ENCODE results near the gene LTA4H.
"Not testable (repeated sequence)": the region's sequence is repeated elsewhere in the genome, so short reads cannot be mapped to it uniquely, and the experiment has no call there.

Gene LTA4H

GRCh38 chr12:96035283-96036236 is at the start of gene LTA4H:
Gene LTA4H (minus strand): TSS chr12:96035587. CDS start chr12:96035519, 68 bp downstream.
- peak; percentile 99 for DNase-seq (ENCODE audit: low spot score)

GRCh38 chr12:96084624-96085023 is 49.2 kb upstream of the LTA4H start:
- DNase-seq (ENCODE audit: low spot score) = no peak

DNA sequence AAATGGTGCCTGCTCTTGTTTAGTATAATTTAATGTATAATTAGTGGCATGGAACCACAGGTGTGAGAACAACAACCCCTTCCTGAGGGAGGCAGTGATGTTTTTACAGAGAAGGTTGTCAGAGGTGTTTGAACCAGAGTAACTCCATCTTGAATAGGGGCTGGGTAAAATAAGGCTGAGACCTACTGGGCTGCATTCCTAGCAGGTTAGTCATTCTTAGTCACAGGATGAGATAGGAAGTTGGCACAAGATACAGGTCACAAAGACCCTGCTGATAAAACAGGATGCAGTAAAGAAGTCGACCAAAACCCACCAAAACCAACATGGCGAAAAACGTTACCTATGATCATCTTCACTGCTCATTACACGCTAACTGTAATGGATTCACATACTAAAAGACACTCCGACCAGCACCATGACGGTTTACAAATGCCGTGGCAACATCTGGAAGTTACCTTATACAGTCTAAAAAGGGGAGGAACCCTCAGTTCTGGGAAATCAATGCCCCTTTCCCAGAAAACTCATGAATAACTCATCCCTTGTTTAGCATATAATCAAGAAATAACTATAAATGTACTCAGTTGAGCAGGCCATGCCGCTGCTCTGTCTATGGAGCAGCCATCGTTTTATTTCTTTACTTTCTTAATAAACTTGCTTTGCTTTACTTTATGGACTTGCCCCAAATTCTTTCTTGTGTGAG is 47.8 kb upstream of the LTA4H start:
- no peak for DNase-seq (ENCODE audit: low spot score)

DNA sequence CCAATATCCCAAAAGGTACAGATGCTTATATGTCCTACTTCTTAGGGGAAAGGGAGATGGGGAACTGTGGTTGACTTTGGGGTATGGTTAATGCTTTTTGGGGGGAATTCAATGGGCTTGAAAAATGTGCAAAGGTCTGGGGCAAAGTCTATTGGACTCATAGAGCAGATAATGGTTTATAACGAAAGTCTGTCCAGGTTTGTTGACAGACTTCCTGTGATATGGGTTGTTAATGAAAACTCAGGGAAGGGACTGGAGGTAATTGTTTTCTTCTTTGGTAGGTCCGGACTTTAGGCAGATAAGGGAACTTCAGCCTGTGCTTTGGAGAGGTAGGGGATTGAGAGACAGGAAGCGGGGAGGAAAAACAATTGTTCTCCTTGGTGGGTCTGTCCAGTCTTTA is 46.2 kb upstream of the LTA4H start:
- DNase-seq (ENCODE audit: low spot score) = no peak

DNA sequence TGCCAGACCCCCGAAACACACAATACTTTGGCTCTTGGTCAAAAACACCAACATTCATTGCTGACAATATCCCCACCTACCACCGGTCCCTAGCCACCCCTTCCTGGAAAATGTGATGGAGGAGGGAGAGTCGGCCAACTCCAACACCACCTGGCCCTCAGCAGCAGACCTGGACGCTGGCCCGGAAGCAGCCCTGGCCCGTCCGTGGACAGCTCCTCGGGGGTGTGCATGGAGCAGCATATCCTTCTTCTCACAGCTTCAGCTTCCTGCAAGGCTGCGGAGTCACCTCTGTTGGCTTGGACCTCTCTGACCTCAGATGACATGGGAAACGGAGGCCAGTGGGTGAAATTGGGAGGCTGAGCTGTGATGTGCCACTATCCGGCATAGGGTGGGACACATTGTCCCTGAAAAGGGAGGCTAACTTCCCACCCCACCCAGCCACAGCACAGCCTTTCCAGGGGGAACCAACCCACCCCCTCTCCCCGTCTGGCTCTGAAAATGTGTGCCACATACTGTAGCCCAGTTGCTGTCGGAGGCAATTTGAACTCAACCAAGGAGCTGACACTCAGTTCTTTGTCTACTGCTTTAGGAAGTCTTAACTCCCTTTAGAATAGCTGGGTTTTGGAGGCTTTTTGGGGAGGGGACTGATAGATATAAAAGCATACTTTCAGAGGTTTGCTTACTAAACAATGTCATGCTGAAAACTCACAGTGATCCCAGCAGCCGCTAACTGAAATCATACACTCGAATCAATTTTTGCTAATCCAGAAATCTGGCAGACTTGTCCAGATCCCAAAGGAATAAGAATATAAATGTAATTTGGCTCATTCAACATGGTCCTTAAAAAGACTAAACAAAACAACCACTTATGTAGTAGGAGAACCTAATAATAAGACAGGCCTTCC is 43.1 kb upstream of the LTA4H start:
- no peak for DNase-seq (ENCODE audit: low spot score)

DNA sequence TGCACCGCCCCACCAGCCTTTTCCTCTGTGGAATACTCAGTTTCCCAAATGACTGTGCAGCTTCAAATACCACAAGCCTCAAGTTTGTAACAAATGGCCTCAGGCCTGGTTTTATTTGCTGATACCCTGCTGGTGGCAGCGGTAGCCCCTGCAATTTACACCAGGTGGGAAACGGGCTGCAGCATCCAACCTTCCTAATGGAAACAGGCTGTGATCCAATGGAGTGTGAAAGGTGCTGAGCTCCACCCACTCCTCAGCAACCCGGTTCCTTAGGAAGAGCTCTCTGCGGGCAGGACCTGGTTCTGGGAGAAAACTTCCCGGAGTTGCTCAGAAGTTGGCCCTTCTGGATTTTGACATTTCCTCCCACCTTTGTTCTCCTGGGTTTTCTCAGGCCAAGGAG is 41.7 kb upstream of the LTA4H start:
- DNase-seq (ENCODE audit: low spot score) = no peak

GRCh38 chr12:96075560-96075959 is 40.2 kb upstream of the LTA4H start:
- no peak for DNase-seq (ENCODE audit: low spot score)

DNA sequence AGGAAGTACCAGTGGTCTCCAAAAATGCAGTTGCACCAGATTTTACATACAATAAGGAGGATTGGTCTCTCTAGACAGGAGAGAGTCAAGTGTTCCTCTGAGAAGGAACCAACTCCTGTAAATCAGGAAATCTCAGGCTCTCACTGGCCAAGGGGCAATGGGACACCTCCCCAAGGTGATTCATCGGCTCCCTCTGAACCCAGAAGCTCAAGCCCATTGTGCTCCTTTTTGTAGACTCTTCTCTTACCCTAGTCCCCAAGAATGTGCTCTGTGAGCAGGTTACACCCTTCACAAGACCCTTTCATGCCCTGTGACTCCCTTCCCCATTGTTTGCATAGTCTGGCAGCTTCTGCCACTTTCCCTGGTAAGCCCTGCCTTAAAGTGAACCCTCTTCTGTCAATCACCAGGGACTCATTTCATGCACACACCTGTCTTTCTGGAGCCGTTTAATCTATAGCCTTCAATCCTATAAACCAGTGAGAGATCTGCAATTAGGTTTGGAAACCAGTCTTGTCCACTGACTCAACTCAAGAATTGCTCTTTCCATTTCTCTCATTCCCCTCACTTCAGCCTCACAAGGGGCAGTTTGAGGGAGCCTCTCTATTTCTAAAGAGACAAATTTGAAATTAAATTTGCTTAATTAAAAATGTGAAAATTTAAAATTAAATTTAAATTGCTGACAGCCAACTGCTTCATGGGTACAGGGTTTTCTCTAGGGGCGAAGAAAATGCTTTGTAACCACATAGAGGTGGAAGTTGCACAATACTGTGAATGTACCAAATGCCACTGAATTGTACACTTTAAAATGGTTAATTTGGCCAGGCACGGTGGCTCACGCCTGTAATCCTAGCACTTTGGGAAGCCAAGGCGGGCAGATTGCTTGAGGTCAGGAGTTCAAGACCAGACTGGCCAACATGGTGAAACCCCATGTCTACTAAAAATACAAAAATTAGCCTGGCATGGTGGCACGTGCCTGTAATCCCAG is 38.3 kb upstream of the LTA4H start:
- no peak for DNase-seq (ENCODE audit: low spot score)

- no peak for DNase-seq (ENCODE audit: low spot score)
These were observed 35.4 kb upstream of the LTA4H start for GRCh38 chr12:96070670-96071279.

DNA sequence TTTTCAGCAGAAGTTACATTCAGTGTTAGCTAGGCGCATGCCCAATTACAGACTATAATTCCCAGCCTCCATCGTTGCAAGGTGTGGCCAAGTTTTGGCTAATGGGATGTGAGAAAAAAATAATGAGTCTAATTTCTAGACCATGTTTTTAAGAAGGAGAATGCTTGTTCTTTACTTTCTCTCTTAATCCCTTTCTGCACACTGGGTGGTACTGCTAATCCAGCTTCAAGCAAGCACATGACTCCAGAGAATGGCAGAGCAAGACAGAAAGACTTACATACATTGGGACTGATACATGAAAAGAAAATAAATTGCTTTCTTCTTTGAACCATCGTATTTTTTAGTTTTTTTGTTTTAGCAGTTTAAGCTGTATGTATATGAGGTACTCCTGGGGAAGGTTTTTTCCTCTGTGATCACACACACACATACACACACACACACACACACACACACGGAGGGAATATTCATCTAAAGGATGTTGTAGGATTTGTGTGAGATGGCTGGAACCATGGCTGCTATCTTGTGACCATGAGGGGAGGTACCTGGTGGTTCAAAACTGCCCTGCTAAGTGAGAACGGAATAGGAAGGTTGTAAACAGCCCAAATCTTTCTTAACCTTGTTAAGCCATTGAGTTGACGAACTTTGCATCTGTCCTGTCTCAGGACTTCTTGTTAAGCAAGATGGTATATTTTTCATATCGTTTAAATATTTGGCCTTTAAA is 34.3 kb upstream of the LTA4H start:
- no peak for DNase-seq (ENCODE audit: low spot score)

DNA sequence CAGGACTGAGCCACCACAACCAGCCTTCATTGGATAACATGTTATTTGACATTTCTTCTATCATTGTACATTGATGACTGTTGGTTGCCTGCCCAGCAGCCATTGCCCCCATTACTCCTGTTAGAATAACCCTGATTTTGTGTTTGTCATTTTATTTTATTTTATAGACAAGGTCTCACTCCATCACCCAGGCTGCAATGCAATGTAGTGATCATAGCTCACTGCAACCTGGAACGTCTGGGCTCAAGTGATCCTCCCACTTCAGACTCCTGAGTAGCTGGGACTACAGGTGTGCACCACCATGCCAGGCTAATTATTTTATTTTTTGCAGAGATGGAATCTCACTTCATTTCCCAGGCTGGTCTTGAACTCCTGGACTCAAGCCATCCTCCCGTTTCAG is 33.2 kb upstream of the LTA4H start:
- DNase-seq (ENCODE audit: low spot score) = no peak

DNA sequence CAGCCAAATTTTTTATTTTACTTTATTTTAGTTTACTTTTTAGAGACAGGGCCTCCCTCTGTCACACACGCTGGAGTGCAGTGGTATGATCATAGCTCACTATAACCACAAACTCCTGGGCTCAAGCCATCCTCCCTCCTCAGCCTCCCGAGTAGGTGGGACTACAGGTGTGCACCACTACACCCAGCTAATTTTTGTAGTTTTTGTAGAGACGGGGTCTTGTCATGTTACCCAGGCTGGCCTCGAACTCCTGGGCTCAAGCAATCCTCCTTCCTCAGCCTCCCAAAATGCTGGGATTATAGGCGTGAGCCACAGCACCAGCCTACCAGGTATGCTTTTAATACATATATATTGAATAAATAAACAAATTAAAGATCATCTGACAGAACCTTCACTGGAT is 32.7 kb upstream of the LTA4H start:
- no peak for DNase-seq (ENCODE audit: low spot score)

DNA sequence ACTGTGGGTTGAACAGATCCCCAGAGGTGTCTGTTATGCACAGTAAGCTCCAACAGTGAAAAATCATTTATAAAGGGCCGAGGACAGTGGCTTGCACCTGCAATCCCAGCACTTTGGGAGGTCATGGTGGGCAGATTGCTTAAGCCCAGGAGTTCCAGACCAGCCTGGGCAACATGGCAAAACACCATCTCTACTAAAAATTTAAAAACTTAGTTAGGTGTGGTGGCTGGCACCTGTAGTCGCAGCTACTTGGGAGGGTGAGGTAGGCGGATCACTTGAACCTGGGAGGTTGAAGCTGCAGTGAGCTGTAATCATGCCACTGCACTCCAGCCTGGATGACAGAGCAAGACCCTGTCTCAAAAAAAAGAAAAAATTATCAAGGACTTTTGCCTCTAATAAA is 30.4 kb upstream of the LTA4H start:
- not testable (repeated sequence) for DNase-seq (ENCODE audit: low spot score)

- no peak for DNase-seq (ENCODE audit: low spot score)
These were observed 29.6 kb upstream of the LTA4H start for GRCh38 chr12:96064966-96065365.

DNA sequence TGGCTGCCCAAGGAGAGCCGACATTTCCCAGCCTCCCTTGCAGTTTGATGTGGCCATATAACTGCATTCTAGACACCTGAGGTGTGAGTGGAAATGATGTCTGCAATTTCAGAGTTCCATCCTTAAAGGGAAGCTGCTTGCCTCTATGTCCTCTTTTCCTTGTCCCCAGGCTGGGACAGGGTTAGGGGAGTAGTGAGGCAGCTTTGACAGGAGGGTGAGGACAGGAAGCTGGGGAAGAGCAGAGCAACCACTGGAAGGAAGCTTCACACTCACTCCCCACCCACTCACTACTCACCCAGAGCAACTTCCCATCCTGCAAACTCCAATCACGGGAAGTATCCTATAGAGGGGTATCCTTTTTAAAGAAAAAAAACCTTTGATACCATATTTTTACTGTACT is 28.9 kb upstream of the LTA4H start:
- no peak for DNase-seq (ENCODE audit: low spot score)

GRCh38 chr12:96063046-96063445 is 27.7 kb upstream of the LTA4H start:
- peak; percentile 46 for DNase-seq (ENCODE audit: low spot score)

- DNase-seq (ENCODE audit: low spot score) = peak; percentile 91
These were observed 26.6 kb upstream of the LTA4H start for GRCh38 chr12:96061864-96062453.

DNA sequence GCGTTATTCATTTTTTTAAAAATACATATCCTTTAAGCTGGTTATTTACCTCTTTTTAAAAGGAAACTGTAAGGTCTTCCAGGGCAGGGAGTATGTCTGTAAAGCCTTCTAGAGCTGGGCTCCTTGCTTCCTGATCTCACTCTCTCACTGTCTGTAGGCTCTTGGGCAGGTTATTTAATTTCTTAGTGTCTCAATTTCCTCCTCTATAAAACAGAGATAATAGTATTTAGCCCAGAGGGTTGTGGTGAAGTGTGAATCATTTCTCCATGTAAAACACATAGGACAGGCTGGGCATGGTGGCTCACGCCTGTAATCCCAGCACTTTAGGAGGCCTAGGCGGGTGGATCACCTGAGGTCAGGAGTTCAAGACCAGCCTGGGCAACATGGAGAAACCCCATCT is 25.9 kb upstream of the LTA4H start:
- DNase-seq (ENCODE audit: low spot score) = no peak

GRCh38 chr12:96060041-96060440 is 24.7 kb upstream of the LTA4H start:
- DNase-seq (ENCODE audit: low spot score) = no peak

Measured in NAMALWA (cell line).